Mesendoderm (in vitro differentiated cells): ENCODE measurements around the gene DHX57.

Experiments used
- DNase-seq: peaks from one replicate; pipeline ENCODE4 v3.0.0; 2013
- H2AK5ac ChIP-seq: 2 replicates; pipeline ENCODE4 v1.6.1; 2013; ENCODE audit warnings: low read length, inconsistent platforms
- H2BK120ac ChIP-seq: 2 replicates; pipeline ENCODE4 v1.6.1; 2013; ENCODE audit warnings: low read depth, mild to moderate bottlenecking, low read length, moderate library complexity, mixed read lengths
- H2BK15ac ChIP-seq: replicated peaks from 2 replicates; pipeline ENCODE4 v1.6.1; 2013; ENCODE audit warnings: low read depth, mild to moderate bottlenecking, moderate library complexity
- H2BK5ac ChIP-seq: 2 replicates; pipeline ENCODE4 v1.6.1; 2013; ENCODE audit warnings: low read length, inconsistent platforms
- H3K18ac ChIP-seq: 2 replicates; pipeline ENCODE4 v1.6.1; 2013; ENCODE audit warnings: mild to moderate bottlenecking, low read length, mixed read lengths
- H3K23ac ChIP-seq: one replicate; pipeline ENCODE4 v1.6.1; 2013; ENCODE audit warnings: low read length
- H3K27ac ChIP-seq: 2 replicates; pipeline ENCODE4 v1.5.1; 2013; ENCODE audit warnings: low read depth, mild to moderate bottlenecking, inconsistent platforms, low read length, moderate library complexity
- H3K27me3 ChIP-seq: 2 replicates; pipeline ENCODE4 v1.6.1; 2013; ENCODE audit warnings: low read length, control low read depth, mild to moderate bottlenecking, inconsistent platforms; ENCODE audit not compliant: insufficient read depth, poor library complexity
- H3K36me3 ChIP-seq: 2 replicates; pipeline ENCODE4 v1.6.1; 2013; ENCODE audit warnings: low read length, inconsistent platforms; ENCODE audit not compliant: control insufficient read depth, insufficient read depth
- H3K4ac ChIP-seq: one replicate; pipeline ENCODE4 v1.6.1; 2013; ENCODE audit warnings: low read depth, mild to moderate bottlenecking, low read length, moderate library complexity
- H3K4me1 ChIP-seq: 2 replicates; pipeline ENCODE4 v1.6.1; 2013; ENCODE audit warnings: low read depth, low read length, inconsistent platforms; ENCODE audit not compliant: control insufficient read depth
- H3K4me2 ChIP-seq: 2 replicates; pipeline ENCODE4 v1.6.1; 2013; ENCODE audit warnings: low read length
- H3K4me3 ChIP-seq: 2 replicates; pipeline ENCODE4 v1.5.1; 2013; ENCODE audit warnings: mild to moderate bottlenecking, low read length
- H3K56ac ChIP-seq: one replicate; pipeline ENCODE4 v1.6.1; 2013; ENCODE audit warnings: low read length
- H3K79me1 ChIP-seq: 2 replicates; pipeline ENCODE4 v1.6.1; 2013; ENCODE audit warnings: low read length, inconsistent platforms
- H3K79me2 ChIP-seq: 2 replicates; pipeline ENCODE4 v1.6.1; 2013; ENCODE audit warnings: mild to moderate bottlenecking, low read length; ENCODE audit not compliant: control insufficient read depth, insufficient read depth
- H3K9ac ChIP-seq: 2 replicates; pipeline ENCODE4 v1.6.1; 2013; ENCODE audit warnings: low read length, inconsistent platforms
- H4K5ac ChIP-seq: one replicate; pipeline ENCODE4 v1.6.1; 2013; ENCODE audit warnings: low read length
- H4K8ac ChIP-seq: one replicate; pipeline ENCODE4 v1.6.1; 2013; ENCODE audit warnings: low read depth, mild to moderate bottlenecking, control low read depth, low read length, moderate library complexity
- WGBS: extraction: QIAGEN DNeasy Blood & Tissue Kit; methylation state at CpG from one replicate; pipeline ENCODE4 v1.1.7; 2013; ENCODE audit warnings: low lambda C conversion rate, missing lambda C conversion rate; ENCODE audit not compliant: insufficient coverage; ENCODE audit errors: extremely low coverage; 5-methylcytosine and 5-hydroxymethylcytosine counted together

The DHX57 gene

DNA sequence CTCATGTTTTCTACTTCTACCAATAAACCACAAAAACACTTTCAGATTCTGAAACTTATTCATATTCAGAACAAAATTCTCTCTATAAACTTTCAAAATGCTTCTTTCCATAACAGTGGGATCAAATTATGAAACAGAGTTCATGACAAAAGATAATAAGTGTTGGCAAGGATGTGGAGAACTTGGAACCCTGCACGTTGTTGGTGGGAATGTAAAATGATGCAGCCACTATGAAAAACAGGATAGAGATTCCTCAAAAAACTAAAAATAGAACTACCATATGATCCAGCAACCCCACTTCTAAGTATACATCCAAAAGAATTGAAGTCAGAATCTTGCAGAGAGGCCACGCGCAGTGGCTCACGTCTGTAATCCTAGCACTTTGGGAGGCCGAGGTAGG is 52.3 kb downstream of the DHX57 start:
- H2AK5ac ChIP-seq = no peak overlapping the region
- no peaks in the 10 kb centered on the region for H3K79me1 ChIP-seq
- H3K56ac ChIP-seq = no peak overlapping the region
- H3K23ac ChIP-seq = no peak overlapping the region
- no peaks in the 10 kb centered on the region for H3K79me2 ChIP-seq
- H4K5ac ChIP-seq = no peak overlapping the region
- peaks cover 2% of the 10 kb centered on the region for H3K36me3 ChIP-seq
- no peaks in the 10 kb centered on the region for H3K4me1 ChIP-seq
- no peaks in the 10 kb centered on the region for H3K27me3 ChIP-seq
- WGBS = no CpG with 5 or more reads among the region's 5 CpGs
- no peak overlapping the region for H3K4me2 ChIP-seq
- no peak overlapping the region for H3K18ac ChIP-seq
- H3K4ac ChIP-seq = no peak overlapping the region
- DNase-seq = no peak
- no peak overlapping the region for H3K27ac ChIP-seq
- H2BK5ac ChIP-seq = no peak overlapping the region
- H3K4me3 ChIP-seq = no peak overlapping the region
- no peak overlapping the region for H2BK120ac ChIP-seq
- H3K9ac ChIP-seq = no peak overlapping the region
- no peak overlapping the region for H4K8ac ChIP-seq
- H2BK15ac ChIP-seq = no peak overlapping the region

GRCh38 chr2:38818565-38818964 is 57.2 kb downstream of the DHX57 start:
- Histone ChIP-seq H3K4ac (no peak overlapping the region), H4K5ac (no peak overlapping the region), H2BK120ac (no peak overlapping the region), H3K27me3 (no peaks in the 10 kb centered on the region), H3K4me2 (no peak overlapping the region), H4K8ac (no peak overlapping the region), H2BK5ac (no peak overlapping the region), H3K56ac (no peak overlapping the region), H2BK15ac (no peak overlapping the region), H3K4me3 (no peak overlapping the region), H2AK5ac (no peak overlapping the region), H3K79me2 (no peaks in the 10 kb centered on the region), H3K79me1 (no peaks in the 10 kb centered on the region), H3K18ac (no peak overlapping the region), H3K27ac (no peak overlapping the region), H3K9ac (no peak overlapping the region), H3K36me3 (no peaks in the 10 kb centered on the region), H3K4me1 (no peaks in the 10 kb centered on the region), H3K23ac (no peak overlapping the region)
- no peak for DNase-seq
- WGBS = no CpG with 5 or more reads among the region's 6 CpGs

GRCh38 chr2:38815936-38816335 is 59.8 kb downstream of the DHX57 start:
- Histone ChIP-seq H3K79me2 (no peaks in the 10 kb centered on the region), H3K36me3 (peaks cover 3% of the 10 kb centered on the region), H4K5ac (no peak overlapping the region), H3K18ac (no peak overlapping the region), H3K9ac (no peak overlapping the region), H2AK5ac (no peak overlapping the region), H3K27ac (no peak overlapping the region), H3K56ac (no peak overlapping the region), H2BK5ac (no peak overlapping the region), H3K79me1 (no peaks in the 10 kb centered on the region), H3K4ac (no peak overlapping the region), H3K23ac (no peak overlapping the region), H3K4me1 (no peaks in the 10 kb centered on the region), H2BK15ac (no peak overlapping the region), H3K27me3 (no peaks in the 10 kb centered on the region), H2BK120ac (no peak overlapping the region), H3K4me2 (no peak overlapping the region), H4K8ac (no peak overlapping the region), H3K4me3 (no peak overlapping the region)
- no CpG with 5 or more reads among the region's 4 CpGs for WGBS
- no peak for DNase-seq

- no peaks in the 10 kb centered on the region for H3K79me1 ChIP-seq
- H3K27ac ChIP-seq = no peak overlapping the region
- H4K5ac ChIP-seq = no peak overlapping the region
- H2AK5ac ChIP-seq = no peak overlapping the region
- H3K56ac ChIP-seq = no peak overlapping the region
- H3K18ac ChIP-seq = no peak overlapping the region
- H3K9ac ChIP-seq = no peak overlapping the region
- H3K79me2 ChIP-seq = no peaks in the 10 kb centered on the region
- H3K4me2 ChIP-seq = no peak overlapping the region
- no peak overlapping the region for H2BK120ac ChIP-seq
- peaks cover 5% of the 10 kb centered on the region for H3K36me3 ChIP-seq
- WGBS = no CpG with 5 or more reads among the region's 7 CpGs
- H2BK5ac ChIP-seq = no peak overlapping the region
- no peak overlapping the region for H3K23ac ChIP-seq
- no peak for DNase-seq
- no peak overlapping the region for H3K4me3 ChIP-seq
- H3K27me3 ChIP-seq = no peaks in the 10 kb centered on the region
- no peak overlapping the region for H4K8ac ChIP-seq
- H3K4me1 ChIP-seq = no peaks in the 10 kb centered on the region
- H3K4ac ChIP-seq = no peak overlapping the region
- no peak overlapping the region for H2BK15ac ChIP-seq
Observed at GRCh38 chr2:38810488-38810887, 65.2 kb downstream of the DHX57 start.

- Histone ChIP-seq H3K4me1 (no peaks in the 10 kb centered on the region), H3K27ac (no peak overlapping the region), H3K79me1 (no peaks in the 10 kb centered on the region), H4K5ac (no peak overlapping the region), H4K8ac (no peak overlapping the region), H3K23ac (no peak overlapping the region), H3K56ac (no peak overlapping the region), H3K36me3 (peaks cover 5% of the 10 kb centered on the region), H3K9ac (no peak overlapping the region), H2BK15ac (no peak overlapping the region), H3K4ac (no peak overlapping the region), H2BK120ac (no peak overlapping the region), H3K18ac (no peak overlapping the region), H3K79me2 (no peaks in the 10 kb centered on the region), H3K27me3 (no peaks in the 10 kb centered on the region), H2AK5ac (no peak overlapping the region), H2BK5ac (no peak overlapping the region), H3K4me3 (no peak overlapping the region), H3K4me2 (no peak overlapping the region)
- DNase-seq = no peak
- WGBS = no CpG with 5 or more reads among the region's 1 CpG
Observed at GRCh38 chr2:38808677-38809076, 67.1 kb downstream of the DHX57 start.

DNA sequence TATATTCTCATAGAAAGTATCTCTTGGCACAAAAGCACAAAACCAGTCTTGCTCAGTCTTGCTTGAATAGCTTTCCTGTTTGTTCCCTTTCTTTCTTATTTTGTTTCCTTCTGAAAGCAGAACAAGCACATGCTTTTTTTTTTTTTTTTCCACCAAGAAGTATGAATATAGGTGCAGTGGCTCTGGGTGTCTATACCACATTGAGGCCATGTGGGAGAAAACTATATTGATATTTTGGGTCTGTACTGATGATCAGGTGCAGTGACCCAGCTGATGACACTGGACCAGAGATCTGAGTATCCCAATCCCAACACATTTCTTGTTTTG is 69.0 kb downstream of the DHX57 start:
- no peak for DNase-seq
- peaks cover 5% of the 10 kb centered on the region for H3K36me3 ChIP-seq
- H2BK15ac ChIP-seq = no peak overlapping the region
- no peak overlapping the region for H3K4me2 ChIP-seq
- no peaks in the 10 kb centered on the region for H3K27me3 ChIP-seq
- H3K4me1 ChIP-seq = no peaks in the 10 kb centered on the region
- H2BK120ac ChIP-seq = no peak overlapping the region
- no peak overlapping the region for H2AK5ac ChIP-seq
- no peaks in the 10 kb centered on the region for H3K79me1 ChIP-seq
- H3K79me2 ChIP-seq = no peaks in the 10 kb centered on the region
- no peak overlapping the region for H3K4me3 ChIP-seq
- H3K27ac ChIP-seq = no peak overlapping the region
- H4K5ac ChIP-seq = no peak overlapping the region
- H4K8ac ChIP-seq = no peak overlapping the region
- H3K56ac ChIP-seq = no peak overlapping the region
- no peak overlapping the region for H3K23ac ChIP-seq
- H3K18ac ChIP-seq = no peak overlapping the region
- H3K4ac ChIP-seq = no peak overlapping the region
- no peak overlapping the region for H2BK5ac ChIP-seq
- no peak overlapping the region for H3K9ac ChIP-seq
